ENCODE measurements around the gene CHCHD6.

The CHCHD6 gene

DNA sequence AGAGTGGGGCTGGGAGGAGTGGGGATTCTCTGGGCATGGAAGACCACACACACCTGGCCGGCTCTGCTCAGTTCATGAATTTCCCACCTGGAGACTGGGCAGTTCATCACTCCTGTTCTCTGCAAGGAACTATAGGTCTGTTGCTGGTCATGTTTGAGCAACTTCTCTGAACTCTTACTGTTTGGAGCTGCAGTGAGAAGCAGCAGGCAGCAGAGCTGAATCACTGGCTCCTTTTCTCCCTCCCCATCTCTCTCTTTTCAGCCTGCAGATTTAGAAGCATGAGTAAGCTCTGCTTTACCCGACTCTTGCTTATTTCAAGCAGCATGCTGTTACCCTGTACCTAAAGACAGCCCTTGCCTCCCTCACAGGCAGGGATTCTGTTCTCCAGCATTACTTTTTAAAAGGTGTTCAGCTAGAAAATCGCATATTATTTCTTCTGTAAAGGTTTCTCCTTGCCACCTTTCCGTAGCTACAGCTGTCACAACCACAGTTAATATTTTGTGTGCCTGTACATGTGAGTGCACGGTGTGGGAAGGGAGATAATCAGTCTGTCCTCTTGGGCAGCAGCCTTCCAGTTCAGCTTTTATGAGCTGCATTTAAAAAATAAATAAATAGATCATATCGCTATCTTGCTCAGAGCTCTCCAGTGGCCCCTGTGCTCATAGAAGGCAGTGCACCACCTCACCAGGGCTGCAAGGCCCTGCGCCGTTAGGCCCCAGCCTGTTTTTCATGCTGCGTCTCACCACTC lies 131.6 kb downstream of the CHCHD6 start:
- no peak for DNase-seq

DNA sequence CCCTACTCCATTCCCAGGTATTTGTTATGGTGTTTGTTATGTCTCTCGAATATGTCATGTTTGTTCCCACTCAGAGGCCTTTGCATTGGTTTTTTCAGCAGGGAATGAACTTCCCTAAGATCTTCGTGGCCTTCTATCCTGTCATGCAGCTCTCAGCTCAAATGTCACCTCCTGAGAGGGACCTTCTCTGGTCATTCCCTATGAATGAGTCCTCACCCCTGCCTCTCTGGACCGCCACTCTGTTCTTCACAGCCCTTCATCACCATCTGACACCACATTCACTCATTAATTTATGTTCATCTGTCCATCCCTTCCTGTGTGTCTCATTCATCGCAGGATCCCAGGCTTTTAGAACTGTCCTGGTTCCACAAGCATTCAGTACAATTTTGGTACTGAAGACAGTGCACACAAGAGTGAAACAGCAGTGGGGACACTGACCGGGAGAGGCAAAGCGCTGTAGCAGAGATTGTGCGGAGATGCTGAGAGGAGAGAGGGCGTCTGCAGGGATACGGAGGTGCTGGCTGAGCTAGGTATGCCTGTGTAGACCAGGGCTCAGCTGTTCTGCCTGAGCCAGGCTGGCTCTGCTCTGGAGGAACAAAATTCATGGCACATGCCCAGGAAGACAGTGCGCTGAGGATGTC lies 132.3 kb downstream of the CHCHD6 start:
- DNase-seq, result no peak

GRCh38 chr3:126837773-126838172 lies 133.7 kb downstream of the CHCHD6 start:
- DNase-seq, result no peak

- peak; percentile 26 for DNase-seq
Observed at GRCh38 chr3:126845920-126846715, 142.1 kb downstream of the CHCHD6 start.

DNA sequence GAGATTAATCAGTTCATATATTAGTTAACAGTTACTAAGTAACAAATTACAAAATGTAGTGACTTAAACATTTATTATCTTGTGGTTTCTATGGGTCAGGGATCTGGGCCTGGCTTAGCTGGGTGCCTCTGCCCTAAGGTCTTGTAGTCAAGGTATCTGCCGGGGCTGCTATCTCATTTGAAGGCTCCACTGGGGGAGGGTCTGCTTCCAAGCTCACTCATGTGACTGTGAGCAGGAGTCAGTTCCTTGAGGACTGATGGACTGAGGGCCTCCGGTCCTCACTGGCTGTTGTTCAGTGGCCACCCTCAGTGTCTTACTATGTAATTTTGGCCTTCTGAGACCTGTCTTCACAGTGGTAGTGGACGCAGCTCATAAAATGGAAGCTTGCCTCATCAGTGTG lies 143.0 kb downstream of the CHCHD6 start:
- DNase-seq, result no peak

DNA sequence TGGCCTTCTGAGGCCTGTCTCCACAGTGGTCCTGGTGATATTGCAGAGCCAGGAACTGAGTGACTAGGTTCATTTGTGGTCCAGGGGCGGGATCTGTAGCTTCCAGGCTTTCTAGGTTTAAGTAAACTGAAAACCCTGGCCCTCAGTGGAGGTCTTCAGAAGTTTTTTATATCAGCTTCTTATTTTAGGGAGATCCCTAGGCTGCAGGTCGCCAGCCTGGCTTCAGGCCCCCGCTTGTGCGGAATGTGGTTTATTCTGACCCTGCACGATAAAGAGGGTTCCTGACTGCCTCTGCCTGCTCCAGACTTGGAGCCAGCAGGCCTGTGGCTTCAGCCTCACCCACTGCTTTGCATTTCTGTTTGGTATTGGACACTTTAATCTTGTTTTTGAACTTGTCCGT lies 145.0 kb downstream of the CHCHD6 start:
- DNase-seq, result peak; percentile 91

DNA sequence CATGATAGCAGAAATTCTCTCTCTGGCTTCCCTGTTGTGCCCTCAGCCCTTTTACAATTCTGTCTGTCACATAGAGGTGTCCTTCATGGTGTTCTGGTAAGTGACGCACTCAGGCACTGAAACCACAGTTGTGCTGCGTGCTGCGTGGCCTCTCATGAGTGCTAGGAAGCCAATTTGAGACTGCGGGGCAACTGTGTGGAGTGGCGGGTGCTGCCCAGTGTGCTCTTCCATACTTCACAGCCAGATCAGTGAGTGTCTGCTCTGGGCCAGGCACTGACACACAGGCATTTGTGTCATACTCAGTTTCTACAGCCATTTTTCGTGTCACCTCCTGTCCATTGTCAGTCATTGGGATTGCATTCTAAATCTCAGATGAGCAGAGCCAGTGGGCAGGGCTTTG lies 145.7 kb downstream of the CHCHD6 start:
- DNase-seq, result no peak

- no peak for DNase-seq
Observed at GRCh38 chr3:126850370-126851085, 146.5 kb downstream of the CHCHD6 start.

DNA sequence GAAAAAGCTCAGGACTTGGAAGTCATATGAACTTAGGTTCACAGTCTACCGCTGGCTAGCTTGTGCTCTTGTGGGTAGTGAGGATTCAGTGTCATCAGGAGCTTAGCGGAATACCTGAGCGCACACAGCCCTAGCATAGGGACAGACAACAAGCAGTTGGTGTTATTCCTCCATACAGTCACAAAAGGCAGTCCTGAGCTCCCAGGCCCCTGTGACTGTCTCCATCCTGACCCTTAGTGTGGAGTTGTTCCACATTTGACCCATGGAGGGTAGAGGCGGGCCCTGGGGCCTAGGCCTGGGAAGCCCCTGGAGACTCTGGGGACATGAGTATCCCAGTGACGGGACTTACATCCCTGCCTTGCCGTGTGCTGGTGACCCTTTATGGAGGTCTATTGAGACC lies 147.3 kb downstream of the CHCHD6 start:
- no peak for DNase-seq

GRCh38 chr3:126851934-126852333 lies 147.9 kb downstream of the CHCHD6 start:
- DNase-seq, result no peak

DNA sequence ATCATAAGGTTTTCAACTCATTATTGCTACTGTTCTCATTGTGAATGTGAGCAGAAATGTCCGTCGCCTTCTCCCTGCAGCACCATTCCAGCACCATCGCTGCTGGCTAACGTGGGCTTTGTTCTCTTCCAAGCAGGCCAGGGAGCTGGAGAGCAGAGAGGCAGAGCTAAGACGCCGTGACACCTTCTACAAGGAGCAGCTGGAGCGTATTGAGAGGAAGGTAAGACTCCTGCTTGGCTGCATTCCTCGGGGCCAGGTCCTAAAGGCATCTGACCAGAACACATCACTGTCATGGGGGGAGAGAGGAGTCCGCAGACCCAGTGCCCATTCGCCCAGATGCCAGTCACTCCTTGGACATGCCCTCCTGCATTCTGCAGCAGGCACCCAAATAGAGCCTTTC lies 148.5 kb downstream of the CHCHD6 start:
- DNase-seq, result no peak

- no peak for DNase-seq
Observed at GRCh38 chr3:126854666-126855065, 150.6 kb downstream of the CHCHD6 start.

- no peak for DNase-seq
Observed at GRCh38 chr3:126855374-126855773, 151.3 kb downstream of the CHCHD6 start.

GRCh38 chr3:126857928-126858327 lies 153.9 kb downstream of the CHCHD6 start:
- no peak for DNase-seq

- DNase-seq, result no peak
Observed at GRCh38 chr3:126858401-126858800, 154.4 kb downstream of the CHCHD6 start.

DNA sequence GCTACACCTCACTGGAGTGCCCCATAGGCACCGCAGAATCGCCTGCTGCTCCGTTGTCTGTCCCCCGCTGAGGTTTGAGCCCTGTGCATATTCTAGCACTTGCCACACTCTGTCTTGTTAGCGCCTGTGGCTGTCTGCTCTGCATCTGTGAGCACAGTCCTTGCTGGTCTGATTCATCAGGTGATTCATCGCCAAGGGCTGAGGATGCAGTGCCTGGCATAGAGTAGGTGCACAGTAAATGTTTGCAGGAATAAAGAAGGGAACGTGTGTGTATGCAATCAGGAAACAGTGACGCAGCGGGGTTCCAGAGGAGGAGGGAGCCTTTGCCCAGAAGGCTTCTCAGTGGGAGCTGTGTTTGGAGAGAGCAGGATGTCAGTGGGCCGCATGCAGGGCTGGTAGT lies 154.8 kb downstream of the CHCHD6 start:
- no peak for DNase-seq

- no peak for DNase-seq
Observed at GRCh38 chr3:126859415-126860246, 155.6 kb downstream of the CHCHD6 start.

DNA sequence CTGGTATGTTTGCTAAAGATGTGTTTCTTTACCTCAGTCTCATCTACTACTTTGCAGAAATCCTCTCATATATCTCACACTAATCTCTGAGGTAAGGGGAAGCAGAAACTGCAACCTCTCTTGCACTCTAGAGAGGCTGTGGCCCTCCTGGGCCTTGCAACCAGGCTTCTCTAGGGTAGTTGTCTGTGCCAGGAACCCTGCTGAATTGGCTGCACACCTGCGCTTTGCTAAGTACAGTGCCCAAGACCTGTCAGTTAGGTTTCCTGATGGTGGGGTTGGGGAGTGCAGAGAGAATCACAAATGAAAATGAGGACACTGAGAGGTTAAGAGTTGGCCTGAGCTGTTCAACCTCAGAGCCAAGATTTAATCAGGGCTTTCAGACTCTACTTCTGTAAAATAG lies 161.7 kb downstream of the CHCHD6 start:
- no peak for DNase-seq

DNA sequence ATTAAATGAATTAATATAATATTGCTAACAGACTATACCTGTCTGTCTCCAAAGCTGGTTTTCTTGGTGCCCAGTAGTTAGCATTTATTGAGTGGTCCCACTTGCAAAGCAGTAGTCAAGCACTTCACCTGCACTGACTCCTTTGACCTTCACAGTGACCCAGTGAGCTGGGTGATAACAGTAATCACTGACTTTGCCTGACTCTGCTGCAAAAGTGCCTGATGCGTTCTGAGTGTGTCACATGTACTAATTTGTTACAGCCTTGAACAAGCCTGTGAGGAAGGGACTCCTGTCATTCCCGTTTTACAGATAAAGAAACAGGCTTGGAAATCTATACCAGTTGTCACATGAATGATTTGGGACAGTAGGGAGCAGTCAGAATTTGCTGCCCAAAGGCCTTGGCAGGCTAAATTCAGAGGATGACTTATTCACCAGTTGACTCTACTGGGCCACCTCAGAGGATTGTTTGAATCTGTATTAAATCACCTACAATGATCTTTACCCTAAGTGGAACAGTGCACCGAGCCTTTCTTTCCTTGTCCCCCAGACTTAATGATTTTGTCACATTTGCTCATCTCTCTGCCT lies 162.2 kb downstream of the CHCHD6 start:
- DNase-seq, result no peak

GRCh38 chr3:126867190-126867862 lies 163.3 kb downstream of the CHCHD6 start:
- DNase-seq, result no peak

DNA sequence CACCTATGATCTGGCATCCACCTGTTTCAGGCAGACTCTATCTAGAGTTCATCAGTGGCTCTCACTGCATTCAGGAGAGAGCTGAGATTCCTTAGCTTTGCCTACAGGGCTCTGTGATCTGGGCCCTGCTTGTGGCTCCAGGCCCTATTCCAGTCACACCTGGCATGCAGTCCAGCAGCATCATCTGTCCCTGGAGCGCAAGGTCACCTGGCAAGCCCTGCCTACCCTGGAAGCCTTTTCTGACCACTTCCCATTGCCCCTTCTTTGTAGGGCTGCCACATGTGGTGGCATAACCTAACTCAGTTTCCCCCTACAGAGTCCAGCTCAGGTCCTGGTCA lies 163.8 kb downstream of the CHCHD6 start:
- no peak for DNase-seq

Data from OCI-M1 (cell line).